K562 (cell line): Measurements from ENCODE around the gene SKOR1. TPM values are rescaled to one million over a fixed set of nuclear protein-coding genes. Genes with fewer than 3 reads are reported as not detected.

Experiments used
- CBX1 ChIP-seq: sonication (generic); IDR thresholded peaks from 2 replicates; pipeline ENCODE4 v1.6.1; 2016; ENCODE audit warnings: antibody characterized with exemption, low read depth, mild to moderate bottlenecking
- GTF2E2 ChIP-seq: fragments of 200-800 bp; sonication (Bioruptor generic); IDR thresholded peaks from 2 replicates; pipeline ENCODE4 v1.6.1; 2016; ENCODE audit warnings: missing genetic modification characterization, missing compliant biosample characterization
- PTRF ChIP-seq: fragments of 450-650 bp; IDR thresholded peaks from 2 replicates; pipeline ENCODE4 v1.6.1; 2016; ENCODE audit warnings: mild to moderate bottlenecking, missing genetic modification characterization, missing compliant biosample characterization
- RBBP5 ChIP-seq: fragments of 200-600 bp; sonication (generic); IDR thresholded peaks from 2 replicates; pipeline ENCODE4 v1.6.1; 2012; ENCODE audit warnings: borderline replicate concordance, mild to moderate bottlenecking, low read length, control low read depth, inconsistent platforms; ENCODE audit not compliant: insufficient read depth, poor library complexity, severe bottlenecking
- ZFP1 ChIP-seq: fragments of 450-650 bp; formaldehyde crosslinking; IDR thresholded peaks from 2 replicates; pipeline ENCODE4 v1.4.0; 2020; ENCODE audit warnings: mild to moderate bottlenecking, mixed read lengths
- ZFP36 ChIP-seq: fragments of 150-350 bp; IDR thresholded peaks from 2 replicates; pipeline ENCODE4 v1.6.1; 2018; ENCODE audit warnings: low read length, low read depth; ENCODE audit not compliant: partially characterized antibody
- ZNF57 ChIP-seq: fragments of 450-650 bp; formaldehyde crosslinking; IDR thresholded peaks from 2 replicates; pipeline ENCODE4 v1.4.0; 2020; ENCODE audit warnings: mild to moderate bottlenecking, moderate library complexity
- ZNF668 ChIP-seq: fragments of 250-450 bp; sonication (Bioruptor Pico); IDR thresholded peaks from 2 replicates; pipeline ENCODE4 v1.8.0; 2022; ENCODE audit warnings: mild to moderate bottlenecking, inconsistent platforms
- ZNF77 ChIP-seq: fragments of 250-450 bp; sonication (Bioruptor Pico); IDR thresholded peaks from 2 replicates; pipeline ENCODE4 v1.5.0; 2020
- polyA plus RNA-seq, 8 experiments: library from polyadenylated mRNA; depleted of rRNA in 4 of 8; stranded (reverse) in 5 of 8; unstranded in 3 of 8; fragments of >200 nt; fragmentation: Nextera tagmentation in 2 of 8; fragmentation: Illumina TruSeq in 1 of 8; extraction: Ambion mirVana in 2 of 8; extraction: Trizol in 1 of 8; gene quantifications; 2 replicates each; pipeline versions ENCODE4 v1.2.1 to v1.2.3, GENCODE V29; 2011 to 2014; ENCODE audit warnings: inconsistent platforms in 1 of 8, missing spikeins in 1 of 8
- total RNA-seq, 7 experiments: library from RNA; depleted of rRNA in 6 of 7; stranded (reverse); fragments of >200 nt in 6 of 7; fragmentation: Illumina TruSeq in 2 of 7; extraction: Trizol in 2 of 7; gene quantifications; 2 replicates each; pipeline versions ENCODE4 v1.2.1 to v1.2.3, GENCODE V29; 2011 to 2021; ENCODE audit warnings: low replicate concordance in 1 of 7
- TF ChIP-seq, protein P1 (sequence below): sonication (generic); formaldehyde crosslinking; IDR thresholded peaks from 2 replicates; pipeline ENCODE4 v1.8.1; 2023; ENCODE audit warnings: missing genetic modification reagents, mild to moderate bottlenecking, borderline replicate concordance
- TF ChIP-seq, protein P2 (sequence below): fragments of 250-450 bp; sonication (Bioruptor Pico); IDR thresholded peaks from 2 replicates; pipeline ENCODE4 v1.4.0; 2020; ENCODE audit warnings: mild to moderate bottlenecking, moderate library complexity, borderline replicate concordance
- TF ChIP-seq, protein P3 (sequence below): sonication (generic); formaldehyde crosslinking; IDR thresholded peaks from 2 replicates; pipeline ENCODE4 v1.8.1; 2022; ENCODE audit warnings: missing genetic modification reagents

Gene SKOR1
- total and polyA plus RNA-seq, 9 of the 15 experiments (the other 6 are each of a cell fraction or from before 2014, with no cell fraction given): 0.04 to 0.41 (median 0.09) TPM; not detected in 3

DNA sequence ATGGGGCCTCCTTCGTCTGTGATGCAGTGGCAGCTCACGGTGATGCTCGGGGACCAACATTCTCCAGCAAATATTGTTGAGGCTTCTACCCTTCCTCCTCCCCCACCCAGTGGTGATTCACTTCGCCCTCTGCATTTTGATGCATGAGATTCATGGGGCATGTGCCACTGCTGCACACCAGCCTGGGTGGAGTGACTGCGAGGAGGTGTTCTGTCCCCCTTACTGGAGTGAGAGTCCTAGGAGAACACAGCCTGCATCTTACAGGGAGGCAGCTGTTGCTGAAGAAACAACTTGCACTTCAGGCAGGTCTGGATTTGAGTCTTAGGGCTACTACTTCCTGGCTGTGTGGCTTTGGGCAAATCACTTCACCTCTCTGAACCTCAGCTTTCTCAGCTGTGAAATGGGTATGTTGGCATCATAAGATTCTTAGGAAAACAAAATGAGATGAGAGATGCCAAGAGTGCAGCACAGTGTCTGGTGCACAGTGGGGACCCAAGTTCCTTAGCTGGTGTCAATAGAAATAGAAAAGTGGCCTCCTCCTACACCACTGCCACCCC, 10.2 kb upstream of the SKOR1 start (continued):
- TF ChIP-seq, protein P1, sequence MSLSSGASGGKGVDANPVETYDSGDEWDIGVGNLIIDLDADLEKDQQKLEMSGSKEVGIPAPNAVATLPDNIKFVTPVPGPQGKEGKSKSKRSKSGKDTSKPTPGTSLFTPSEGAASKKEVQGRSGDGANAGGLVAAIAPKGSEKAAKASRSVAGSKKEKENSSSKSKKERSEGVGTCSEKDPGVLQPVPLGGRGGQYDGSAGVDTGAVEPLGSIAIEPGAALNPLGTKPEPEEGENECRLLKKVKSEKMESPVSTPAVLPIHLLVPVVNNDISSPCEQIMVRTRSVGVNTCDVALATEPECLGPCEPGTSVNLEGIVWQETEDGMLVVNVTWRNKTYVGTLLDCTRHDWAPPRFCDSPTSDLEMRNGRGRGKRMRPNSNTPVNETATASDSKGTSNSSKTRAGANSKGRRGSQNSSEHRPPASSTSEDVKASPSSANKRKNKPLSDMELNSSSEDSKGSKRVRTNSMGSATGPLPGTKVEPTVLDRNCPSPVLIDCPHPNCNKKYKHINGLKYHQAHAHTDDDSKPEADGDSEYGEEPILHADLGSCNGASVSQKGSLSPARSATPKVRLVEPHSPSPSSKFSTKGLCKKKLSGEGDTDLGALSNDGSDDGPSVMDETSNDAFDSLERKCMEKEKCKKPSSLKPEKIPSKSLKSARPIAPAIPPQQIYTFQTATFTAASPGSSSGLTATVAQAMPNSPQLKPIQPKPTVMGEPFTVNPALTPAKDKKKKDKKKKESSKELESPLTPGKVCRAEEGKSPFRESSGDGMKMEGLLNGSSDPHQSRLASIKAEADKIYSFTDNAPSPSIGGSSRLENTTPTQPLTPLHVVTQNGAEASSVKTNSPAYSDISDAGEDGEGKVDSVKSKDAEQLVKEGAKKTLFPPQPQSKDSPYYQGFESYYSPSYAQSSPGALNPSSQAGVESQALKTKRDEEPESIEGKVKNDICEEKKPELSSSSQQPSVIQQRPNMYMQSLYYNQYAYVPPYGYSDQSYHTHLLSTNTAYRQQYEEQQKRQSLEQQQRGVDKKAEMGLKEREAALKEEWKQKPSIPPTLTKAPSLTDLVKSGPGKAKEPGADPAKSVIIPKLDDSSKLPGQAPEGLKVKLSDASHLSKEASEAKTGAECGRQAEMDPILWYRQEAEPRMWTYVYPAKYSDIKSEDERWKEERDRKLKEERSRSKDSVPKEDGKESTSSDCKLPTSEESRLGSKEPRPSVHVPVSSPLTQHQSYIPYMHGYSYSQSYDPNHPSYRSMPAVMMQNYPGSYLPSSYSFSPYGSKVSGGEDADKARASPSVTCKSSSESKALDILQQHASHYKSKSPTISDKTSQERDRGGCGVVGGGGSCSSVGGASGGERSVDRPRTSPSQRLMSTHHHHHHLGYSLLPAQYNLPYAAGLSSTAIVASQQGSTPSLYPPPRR: no peak
- TF ChIP-seq RBBP5: no peak
- no peak for TF ChIP-seq PTRF (tag)
- TF ChIP-seq ZNF668 (CRISPR knock-in tag): no peak
- TF ChIP-seq ZNF57 (CRISPR knock-in tag): no peak
- TF ChIP-seq ZFP36: peak; percentile 20
- TF ChIP-seq GTF2E2 (tag): no peak
- TF ChIP-seq, protein P2, sequence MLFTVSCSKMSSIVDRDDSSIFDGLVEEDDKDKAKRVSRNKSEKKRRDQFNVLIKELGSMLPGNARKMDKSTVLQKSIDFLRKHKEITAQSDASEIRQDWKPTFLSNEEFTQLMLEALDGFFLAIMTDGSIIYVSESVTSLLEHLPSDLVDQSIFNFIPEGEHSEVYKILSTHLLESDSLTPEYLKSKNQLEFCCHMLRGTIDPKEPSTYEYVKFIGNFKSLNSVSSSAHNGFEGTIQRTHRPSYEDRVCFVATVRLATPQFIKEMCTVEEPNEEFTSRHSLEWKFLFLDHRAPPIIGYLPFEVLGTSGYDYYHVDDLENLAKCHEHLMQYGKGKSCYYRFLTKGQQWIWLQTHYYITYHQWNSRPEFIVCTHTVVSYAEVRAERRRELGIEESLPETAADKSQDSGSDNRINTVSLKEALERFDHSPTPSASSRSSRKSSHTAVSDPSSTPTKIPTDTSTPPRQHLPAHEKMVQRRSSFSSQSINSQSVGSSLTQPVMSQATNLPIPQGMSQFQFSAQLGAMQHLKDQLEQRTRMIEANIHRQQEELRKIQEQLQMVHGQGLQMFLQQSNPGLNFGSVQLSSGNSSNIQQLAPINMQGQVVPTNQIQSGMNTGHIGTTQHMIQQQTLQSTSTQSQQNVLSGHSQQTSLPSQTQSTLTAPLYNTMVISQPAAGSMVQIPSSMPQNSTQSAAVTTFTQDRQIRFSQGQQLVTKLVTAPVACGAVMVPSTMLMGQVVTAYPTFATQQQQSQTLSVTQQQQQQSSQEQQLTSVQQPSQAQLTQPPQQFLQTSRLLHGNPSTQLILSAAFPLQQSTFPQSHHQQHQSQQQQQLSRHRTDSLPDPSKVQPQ (CRISPR knock-in tag): no peak
- TF ChIP-seq, protein P3, sequence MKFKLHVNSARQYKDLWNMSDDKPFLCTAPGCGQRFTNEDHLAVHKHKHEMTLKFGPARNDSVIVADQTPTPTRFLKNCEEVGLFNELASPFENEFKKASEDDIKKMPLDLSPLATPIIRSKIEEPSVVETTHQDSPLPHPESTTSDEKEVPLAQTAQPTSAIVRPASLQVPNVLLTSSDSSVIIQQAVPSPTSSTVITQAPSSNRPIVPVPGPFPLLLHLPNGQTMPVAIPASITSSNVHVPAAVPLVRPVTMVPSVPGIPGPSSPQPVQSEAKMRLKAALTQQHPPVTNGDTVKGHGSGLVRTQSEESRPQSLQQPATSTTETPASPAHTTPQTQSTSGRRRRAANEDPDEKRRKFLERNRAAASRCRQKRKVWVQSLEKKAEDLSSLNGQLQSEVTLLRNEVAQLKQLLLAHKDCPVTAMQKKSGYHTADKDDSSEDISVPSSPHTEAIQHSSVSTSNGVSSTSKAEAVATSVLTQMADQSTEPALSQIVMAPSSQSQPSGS: no peak
- peak; percentile 35; the same call in 1 of the 2 replicates for TF ChIP-seq CBX1
- no peak for TF ChIP-seq ZFP1 (CRISPR knock-in tag)
- no peak for TF ChIP-seq ZNF77 (CRISPR knock-in tag)
